Activated naive CD4-positive, alpha-beta T cell treated with anti-CD3 and anti-CD28 coated beads, Interleukin-2, amount 50 U/mL, for 16 hours (primary cell): ENCODE data around the gene MTREX.

Experiments
- DNase-seq: peaks from one replicate; pipeline ENCODE4 v3.0.0-alpha.2; 2020

MTREX gene

GRCh38 chr5:55385846-55386245, 78.1 kb downstream of the MTREX start:
- no peak for DNase-seq

DNA sequence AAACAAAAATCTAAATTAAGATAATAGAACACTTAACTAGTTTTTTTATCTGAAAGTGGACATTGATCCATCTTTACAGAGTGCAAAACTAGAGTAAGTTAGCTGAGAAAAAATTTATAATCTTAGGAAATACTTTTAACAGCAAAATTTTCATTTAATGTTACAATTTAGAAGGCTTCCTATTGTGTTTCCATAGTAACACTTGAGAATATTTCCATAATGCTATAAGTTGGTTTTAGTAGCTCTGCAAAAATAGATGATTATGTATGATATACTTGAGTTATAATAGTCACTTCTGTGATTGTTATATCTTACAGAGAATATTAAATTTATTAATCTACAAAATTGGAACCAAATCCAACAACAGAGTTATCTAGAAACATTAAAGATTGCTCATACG, 78.6 kb downstream of the MTREX start:
- no peak for DNase-seq

DNA sequence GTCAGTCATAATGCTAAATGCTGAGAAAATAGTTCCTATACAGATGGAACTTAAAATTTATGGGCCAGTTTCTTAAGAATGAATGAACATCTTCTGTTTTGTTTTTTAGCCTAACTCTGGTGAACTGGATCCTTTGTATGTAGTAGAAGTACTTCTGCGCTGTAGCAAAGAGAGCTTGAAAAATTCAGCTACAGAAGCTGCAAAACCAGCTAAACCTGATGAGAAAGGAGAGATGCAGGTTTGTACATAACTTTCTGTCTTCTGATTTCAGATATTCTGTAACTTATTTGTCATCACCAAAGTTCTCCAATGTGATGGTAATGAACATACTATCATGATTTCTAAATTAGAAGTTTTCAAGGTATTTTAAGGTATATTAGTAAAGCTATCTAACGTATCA, 80.1 kb downstream of the MTREX start:
- no peak for DNase-seq

DNA sequence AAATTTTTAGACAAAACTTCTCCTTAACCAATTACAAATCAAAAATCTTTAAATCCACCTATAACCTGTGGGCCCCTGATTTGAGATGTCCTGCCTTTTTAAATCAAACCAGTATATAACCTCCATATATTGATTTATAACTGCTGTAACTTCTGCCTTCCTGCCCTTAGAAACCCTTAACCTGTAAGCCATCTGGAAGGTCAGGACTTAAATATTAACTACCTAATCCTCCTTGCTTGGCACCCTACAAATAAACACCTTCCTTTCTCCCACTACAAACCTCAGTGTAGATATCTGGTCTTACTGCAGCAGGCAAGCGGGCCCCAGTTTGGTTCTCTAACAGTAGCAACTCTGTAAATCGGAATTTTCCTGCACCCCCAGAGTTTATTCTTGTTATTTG, 83.9 kb downstream of the MTREX start:
- no peak for DNase-seq

- no peak for DNase-seq
Measured at GRCh38 chr5:55392669-55393068, 84.9 kb downstream of the MTREX start.

GRCh38 chr5:55393501-55394175, 85.8 kb downstream of the MTREX start:
- no peak for DNase-seq

GRCh38 chr5:55402199-55402598, 94.4 kb downstream of the MTREX start:
- DNase-seq = no peak

- DNase-seq = no peak
Measured at GRCh38 chr5:55406292-55406691, 98.5 kb downstream of the MTREX start.

DNA sequence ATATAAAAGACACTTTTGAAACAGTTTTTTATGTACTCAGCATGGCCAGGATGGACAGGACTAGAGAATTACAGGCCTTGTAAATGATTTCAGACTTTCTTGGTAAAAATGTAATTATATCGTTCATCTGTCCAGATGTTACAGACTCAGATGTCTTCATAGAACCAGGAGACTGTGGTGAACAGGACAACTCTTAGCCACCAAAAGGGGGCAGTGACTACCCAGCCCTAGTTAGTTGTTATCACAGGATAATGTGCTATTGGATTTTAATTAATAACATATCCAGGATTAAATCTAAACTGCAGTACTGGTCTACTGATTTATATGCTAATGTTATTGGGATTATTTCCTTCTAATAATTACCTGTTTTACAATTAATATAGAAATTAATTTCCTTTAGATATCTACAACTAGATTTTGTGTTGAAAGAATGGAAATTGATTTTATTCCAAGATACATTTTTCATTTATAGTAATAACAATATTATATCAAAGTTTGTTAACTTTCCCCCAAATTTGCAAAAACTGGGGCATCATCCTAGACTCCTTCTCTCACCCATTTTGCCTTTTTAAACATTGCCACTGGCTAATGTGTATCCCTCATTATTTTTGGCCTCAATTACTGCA, 99.4 kb downstream of the MTREX start:
- no peak for DNase-seq

- no peak for DNase-seq
Measured at GRCh38 chr5:55407984-55408383, 100.2 kb downstream of the MTREX start.

GRCh38 chr5:55409775-55410174, 102.0 kb downstream of the MTREX start:
- DNase-seq = no peak

DNA sequence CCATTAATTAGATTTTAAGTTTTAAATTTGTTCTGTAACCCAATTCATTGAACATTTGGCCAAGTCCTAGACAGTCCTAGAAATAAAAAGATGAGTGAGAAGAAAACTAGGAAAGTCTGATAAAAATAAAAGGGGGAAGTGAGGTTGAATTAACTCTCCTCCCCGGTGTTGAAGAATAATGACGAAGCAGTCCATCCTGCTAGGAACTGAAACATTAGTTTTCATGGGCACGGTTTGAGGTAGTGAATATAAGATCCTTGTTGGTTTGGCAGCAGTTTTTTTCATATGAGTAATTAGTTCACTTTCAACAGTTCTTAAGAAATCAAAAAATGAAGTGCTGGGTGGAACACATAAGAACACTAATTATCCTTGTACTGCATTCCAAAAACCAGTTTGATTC, 103.1 kb downstream of the MTREX start:
- no peak for DNase-seq

DNA sequence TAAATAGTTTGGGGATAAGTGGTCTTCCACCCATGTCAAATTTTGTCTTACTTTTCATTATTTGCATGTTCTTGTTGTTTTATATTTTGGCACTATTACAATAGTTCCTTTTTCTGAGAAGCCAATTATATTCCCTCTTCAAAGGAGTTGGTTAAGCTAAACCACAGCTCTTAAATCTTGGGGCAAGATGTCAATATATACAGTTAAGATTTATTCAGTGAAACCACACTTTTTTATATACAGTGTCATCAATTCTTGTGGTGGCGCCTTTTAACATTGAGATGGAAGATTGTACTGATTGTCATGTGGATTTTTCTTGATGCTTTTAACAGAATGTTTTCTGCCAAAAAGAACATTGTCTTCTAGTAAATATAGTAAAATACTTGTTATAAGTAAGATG, 104.1 kb downstream of the MTREX start:
- DNase-seq = no peak

GRCh38 chr5:55413644-55414043, 105.9 kb downstream of the MTREX start:
- DNase-seq = no peak

GRCh38 chr5:55415071-55415470, 107.3 kb downstream of the MTREX start:
- no peak for DNase-seq

DNA sequence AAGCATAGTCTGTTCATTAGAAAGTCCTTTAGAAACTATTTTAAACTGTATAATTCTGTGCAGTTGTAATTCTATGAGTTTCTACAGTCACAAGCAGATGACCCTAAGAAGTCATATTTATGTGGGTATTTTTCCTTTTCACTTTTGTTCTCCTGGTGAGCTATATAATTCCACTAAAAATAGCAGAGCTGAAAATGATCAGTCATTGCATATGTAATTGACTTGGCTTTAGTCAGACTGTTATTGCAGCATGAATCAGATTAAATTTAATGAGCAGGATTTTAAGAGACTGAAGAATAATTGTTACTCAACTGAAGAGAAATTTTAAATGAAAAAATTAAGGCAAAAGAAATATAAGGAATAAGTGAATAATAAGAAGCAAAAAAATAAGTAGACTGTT, 108.5 kb downstream of the MTREX start:
- DNase-seq = no peak

- no peak for DNase-seq
Measured at GRCh38 chr5:55418994-55419968, 111.5 kb downstream of the MTREX start.

DNA sequence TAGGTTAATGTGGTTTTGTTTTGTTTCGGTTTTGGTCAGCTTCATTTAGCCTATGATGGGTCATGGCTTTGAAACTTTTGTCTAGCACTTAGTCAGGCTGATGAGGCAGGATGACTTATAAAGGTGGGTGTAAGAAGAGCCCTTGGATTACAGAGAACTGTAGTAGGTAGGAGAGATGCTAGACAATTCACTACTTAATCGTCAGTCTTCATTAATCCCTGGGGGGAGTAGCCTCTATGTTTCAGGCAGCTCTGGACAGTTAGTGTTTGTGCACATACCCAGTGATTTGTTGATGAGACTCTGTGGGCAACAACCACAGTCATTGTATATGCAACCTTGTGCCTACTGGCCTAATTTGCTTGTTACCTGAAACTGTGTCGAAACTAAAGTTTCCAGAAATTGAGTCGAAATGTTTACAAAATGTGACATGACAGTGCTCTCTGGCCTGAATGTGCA, 113.3 kb downstream of the MTREX start:
- no peak for DNase-seq

- no peak for DNase-seq
Measured at GRCh38 chr5:55426455-55426854, 118.7 kb downstream of the MTREX start.

- no peak for DNase-seq
Measured at GRCh38 chr5:55427157-55427556, 119.4 kb downstream of the MTREX start.

DNA sequence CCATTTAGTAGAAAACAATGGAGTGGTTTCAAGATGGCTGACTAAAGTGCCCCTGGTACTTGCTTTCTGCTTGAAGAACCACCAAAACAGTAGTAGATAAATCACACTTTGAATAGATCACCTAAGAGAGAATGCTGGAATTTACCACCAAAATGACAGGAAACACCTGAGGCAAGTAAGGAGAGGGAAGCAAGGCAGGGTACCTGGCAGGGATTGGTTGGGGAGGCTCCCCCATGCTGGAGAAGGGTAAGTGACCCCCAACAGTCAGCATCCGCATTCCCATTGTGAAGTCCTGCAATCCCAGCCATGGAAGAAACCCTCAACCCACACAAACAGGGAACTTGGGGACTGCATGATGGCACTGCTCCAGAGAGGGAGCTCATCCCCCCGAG, 121.4 kb downstream of the MTREX start:
- DNase-seq = no peak

DNA sequence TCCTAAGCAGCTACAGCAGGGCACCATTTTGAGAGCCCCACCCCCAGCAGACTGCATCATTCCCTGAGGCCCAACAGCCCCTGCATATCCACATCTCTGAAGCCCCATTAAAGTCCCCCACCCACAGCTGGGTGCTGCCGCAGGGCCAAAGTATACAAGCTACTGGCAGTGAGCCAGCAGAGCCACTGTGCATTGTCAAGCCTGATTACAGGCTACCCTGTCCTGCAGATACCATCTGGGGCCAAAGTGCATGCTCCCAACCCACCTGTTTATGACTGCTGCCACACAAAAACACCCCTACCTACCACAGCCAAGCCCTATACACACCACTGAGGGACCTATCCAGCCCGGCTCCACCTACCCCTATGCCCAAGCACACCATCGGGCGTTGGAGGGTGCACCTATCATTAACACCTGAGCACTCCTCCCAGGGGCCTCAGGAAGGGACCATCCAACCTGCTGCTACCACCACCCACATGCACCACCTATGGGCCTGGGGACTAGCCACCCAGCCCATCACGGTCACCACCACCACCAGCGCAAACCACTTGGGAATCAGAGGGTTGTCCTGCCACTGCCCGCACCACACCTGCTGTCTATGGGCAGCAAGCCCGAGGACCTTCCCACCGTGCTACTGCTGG, 121.9 kb downstream of the MTREX start:
- no peak for DNase-seq

DNA sequence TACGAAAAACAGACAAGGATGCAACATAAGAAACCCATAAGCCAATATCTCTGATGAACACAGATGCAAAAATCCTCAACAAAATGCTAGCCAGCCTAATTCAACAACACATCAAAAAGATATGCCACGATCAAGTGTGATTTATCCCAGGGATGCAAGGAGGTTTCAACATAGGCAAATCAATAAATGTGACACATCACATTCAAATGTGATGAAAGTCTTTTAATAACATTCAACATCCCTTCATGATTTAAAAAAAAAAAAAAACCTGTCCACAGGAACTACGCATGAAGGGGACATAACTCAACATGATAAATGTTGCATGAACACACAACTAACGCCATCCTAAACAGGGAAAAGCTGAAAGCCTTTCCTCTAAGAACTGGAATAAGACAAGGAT, 124.8 kb downstream of the MTREX start:
- DNase-seq = no peak
